Dedifferentiated amniotic fluid mesenchymal stem cell (primary cell): ENCODE results near the gene PDILT.

ENCODE experiments used
- DNase-seq: peaks from one replicate; pipeline ENCODE4 v3.0.0-alpha.2; 2016; ENCODE audit errors: extremely low spot score

The PDILT gene

GRCh38 chr16:20402651-20403050, 1.9 kb downstream of the PDILT start:
- no peak for DNase-seq

- DNase-seq = no peak
These were observed 3.0 kb downstream of the PDILT start for GRCh38 chr16:20401475-20402016.

DNA sequence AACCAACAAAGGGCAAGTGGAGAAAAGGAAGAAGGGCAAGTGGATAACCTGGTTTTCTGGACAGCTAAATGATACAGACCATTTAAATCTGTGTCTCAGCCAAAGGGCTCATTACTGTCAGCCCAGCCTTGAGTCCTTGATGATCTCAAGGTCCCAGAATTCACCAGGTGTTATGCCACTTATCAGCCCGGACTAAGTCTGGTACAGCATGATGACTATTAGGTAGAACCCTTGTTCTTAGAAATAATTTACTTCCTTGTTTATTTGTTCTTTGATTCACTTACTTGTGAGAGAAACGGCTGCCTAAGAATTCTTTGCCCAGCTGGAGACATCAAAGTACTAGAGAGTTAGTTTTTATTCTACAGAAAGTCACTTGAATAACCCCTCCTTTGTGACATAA, 3.5 kb downstream of the PDILT start:
- DNase-seq = no peak

DNA sequence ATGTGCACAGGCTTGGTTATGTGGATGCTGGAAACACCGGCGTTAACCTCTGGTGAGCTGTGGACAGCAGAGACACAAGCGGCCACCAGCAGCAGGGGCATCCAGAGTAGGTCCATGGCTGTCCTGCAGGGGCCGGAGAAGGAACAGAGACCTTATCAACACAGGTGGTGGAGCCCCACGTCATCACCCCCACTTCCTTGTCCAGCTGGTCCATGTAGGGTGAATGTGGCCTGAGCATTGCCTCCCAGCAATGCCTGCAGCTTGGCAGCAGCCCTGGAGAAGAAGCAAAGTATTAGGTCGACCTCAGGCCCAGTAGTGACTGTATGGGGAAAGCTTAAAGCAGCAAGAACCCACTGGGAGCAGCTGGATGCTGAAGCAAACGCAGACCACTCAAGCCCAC, 5.4 kb downstream of the PDILT start:
- DNase-seq = no peak

DNA sequence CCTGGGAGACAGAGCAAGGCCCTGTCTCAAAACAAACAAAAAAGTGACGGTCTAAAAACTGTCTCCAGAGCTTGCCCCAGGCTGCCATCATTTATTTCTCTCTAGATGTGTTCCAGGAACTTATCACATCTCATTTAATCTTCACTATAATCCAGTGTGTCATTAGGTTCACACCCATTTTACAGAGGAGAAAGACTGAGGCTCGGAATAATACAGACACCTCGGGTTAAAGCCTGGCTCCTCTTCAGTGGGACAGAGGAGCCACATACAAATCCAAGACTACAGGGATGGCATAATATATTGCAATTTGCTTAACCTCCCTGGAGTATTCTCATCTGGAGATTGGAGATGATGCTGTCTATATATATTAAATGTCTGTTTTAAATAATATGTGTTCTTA, 5.9 kb downstream of the PDILT start:
- DNase-seq = no peak

DNA sequence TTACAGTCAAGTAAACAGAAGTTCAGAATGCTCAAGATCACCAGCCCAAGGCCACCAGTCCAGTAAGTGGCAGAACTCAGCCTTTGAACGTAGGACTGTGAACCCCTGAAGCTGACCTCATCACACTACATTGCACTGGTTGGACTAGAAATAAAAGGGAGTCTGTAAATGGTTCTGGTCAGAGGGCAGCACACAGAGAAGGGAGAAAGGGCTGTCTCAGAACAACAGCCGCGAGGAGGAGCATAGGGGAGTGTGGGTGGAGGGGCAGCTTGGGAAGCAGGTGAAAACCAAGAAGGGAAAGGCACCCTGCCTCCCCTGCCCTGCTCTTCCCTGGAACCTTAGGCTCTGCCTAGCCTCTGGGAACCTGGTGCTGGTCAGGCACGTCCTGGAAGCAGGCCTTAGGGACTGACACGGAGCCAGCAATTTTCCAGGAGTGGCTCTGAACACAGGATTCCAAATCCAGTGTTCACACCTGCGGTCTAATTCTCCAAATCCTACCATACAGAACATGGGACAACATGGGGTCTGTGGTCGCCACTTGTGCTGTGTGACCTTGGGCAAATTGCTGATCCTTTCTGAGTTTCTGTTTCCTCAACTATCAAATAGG, 7.0 kb downstream of the PDILT start:
- no peak for DNase-seq

DNA sequence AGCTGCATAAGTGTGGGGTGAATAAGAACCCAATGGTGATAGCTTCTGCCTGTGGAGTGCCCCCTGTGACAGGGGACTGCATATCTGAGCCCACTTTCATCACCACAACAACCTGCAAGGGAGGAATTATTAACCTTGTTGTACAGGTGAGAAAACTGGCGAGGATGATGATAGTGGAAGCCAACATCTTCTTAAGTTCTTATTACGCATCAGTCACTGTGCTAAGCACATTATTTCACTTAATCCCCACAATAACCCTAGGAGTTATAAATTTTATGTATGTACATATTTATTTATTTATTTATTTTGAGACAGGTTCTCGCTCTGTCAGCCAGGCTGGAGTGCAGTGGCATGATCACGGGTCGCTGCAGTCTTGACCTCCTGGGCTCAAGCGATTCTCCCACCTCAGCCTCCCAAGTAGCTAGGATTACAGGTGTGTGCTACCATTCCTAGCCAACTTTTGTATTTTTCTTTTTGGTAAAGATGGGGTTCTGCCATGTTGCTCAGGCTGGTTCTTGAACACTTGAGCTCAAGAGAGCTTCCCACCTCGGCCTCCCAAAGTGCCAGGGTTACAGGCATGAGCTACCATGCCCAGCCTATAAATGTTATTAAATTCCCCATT, 7.6 kb downstream of the PDILT start:
- no peak for DNase-seq

GRCh38 chr16:20395946-20396345, 8.6 kb downstream of the PDILT start:
- DNase-seq = no peak

GRCh38 chr16:20393801-20394577, 10.5 kb downstream of the PDILT start:
- DNase-seq = no peak

GRCh38 chr16:20391045-20391444, 13.5 kb downstream of the PDILT start:
- no peak for DNase-seq

GRCh38 chr16:20388854-20389253, 15.7 kb downstream of the PDILT start:
- no peak for DNase-seq

DNA sequence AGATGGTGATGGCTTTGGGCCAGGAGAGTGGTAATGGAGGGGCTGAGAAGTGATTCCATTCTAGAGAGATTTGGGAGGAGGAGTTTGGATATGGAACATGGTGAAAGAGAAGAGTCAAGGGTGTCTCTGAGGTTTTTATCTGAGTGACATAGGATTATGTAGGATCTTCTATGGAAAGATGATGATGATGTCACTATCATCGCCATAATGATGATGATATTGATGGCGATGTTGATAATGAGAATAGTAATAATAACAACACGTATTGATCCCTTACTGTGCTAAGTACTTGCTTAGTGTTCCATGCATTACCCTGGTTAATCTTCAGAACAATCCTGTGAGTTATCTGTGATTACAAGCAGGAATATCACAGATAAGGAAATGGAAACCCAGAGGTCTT, 16.6 kb downstream of the PDILT start:
- DNase-seq = no peak

DNA sequence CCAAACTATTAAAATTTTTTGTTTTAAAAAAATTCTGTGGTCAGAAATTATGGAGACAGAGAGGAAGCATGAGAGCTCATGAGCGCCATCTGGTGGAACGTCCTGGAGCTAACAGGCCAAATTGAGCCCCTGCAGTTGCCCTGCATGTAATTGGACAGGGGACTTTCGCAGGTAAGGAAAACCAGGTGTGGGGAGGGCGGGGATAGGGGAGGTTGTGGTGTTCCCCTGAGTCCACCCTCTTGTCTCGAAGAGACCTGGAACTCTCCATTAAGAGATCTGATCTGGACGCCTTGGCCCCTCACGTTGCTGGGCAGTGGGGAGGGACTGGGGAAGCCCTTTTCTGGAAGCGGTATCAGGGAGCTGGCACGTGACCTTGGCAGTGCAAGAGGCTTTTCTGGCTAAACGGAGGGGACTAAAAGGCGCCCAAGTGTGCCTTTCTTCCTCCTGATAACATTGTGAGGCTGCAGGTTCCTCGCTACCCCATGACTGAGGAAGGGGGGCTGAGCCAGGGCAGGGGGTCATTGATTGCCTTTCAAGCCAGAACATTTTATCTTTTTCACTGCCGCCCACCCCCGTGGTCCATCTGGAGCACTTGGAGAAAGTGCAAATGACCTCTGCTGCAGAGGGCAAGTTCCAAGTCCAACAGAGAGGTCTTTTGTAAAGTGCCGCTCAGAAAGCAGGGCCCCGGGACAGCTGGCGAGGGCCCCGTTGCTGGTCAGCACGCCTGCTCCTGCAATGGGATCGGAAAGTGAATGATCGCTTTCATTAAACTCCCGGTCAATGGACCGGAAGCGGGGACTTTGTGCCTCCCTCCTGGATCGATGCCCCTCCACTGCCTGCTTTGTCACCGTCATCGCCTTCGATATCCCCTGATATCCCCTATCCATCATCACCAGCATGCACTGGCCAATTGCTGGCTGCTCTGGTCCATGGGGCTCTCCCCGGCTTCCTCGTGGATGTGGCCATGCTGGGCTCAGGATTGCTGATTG, 18.4 kb downstream of the PDILT start:
- DNase-seq = peak; percentile 45

DNA sequence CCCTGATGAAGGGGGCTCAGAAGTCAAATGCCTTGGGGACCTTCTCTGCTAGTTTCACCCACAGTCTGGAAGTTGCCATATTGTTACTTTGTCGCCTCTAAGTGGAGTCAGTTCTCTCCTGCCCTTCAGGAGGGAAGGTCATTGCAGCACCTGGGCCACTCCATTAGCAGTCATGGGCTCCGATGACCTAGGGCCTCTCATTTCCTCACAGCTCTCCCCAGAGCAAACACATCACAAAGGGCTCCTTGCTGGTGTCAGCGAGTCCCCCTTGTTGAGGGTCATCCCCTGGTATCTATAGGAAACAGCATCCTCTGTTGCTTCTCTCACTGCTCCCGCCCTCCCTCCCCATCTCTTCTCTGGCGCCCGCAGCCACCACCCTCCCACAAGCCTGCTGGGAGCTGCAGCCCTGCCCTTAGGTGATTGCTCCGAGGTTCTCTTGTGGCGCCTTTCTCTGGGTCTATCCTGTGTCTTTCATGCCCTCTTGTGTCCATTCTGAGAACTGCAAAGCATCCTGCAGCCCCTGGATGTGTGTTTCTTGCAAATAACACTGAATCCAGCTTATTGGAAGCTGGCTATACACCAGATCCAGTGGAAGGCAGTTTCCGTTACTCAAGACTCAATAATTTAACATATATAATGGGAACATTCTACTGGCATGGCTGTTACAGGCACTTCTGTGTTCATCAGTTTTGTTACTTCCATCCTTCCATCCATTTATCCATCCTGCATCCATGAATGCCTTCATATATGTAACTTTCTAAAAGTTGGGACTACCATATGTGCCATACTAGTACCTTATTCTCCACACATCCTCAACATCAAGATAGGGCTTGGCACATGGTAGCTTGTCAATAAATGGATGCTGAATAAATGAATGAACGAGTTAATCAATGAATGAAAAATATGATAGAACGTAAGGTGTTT, 21.2 kb downstream of the PDILT start:
- DNase-seq = peak; percentile 42

DNA sequence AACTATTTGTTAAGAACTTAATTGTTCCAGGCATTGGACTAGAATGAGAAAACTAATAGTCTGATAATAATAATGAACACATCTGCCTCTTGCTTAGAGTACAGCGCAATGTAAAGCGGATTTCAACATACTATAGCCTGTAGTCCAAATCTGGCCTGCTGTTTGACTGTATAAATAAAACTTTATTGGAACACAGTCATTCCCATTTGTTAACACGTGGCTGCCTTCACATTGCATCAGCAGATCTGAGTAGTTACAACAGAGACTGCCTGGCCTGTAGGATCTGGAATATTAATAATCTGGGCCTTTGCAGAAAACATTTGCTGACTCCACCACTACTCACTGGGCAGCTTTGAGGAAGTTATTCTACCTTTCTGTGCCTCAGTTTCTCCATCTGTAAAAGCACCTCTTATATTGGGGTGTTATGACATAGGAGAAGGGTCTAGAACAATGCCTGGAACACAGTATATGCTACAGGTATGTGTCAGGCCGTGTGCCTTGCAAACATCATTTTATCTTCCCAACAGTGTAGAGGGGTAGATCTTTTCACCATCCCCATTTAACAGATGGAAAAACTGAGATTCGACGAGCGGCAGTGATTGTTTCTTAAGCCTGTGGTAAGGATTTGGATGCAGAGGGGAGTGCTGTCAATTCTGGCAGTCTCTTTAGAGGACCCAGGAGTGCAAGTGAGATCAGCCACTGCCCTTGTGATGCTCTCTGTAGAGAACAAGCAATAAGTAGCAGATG, 22.2 kb downstream of the PDILT start:
- DNase-seq = no peak

- DNase-seq = no peak
These were observed 23.8 kb downstream of the PDILT start for GRCh38 chr16:20380782-20381181.

- no peak for DNase-seq
These were observed 27.4 kb downstream of the PDILT start for GRCh38 chr16:20377181-20377580.

- no peak for DNase-seq
These were observed 31.8 kb downstream of the PDILT start for GRCh38 chr16:20372701-20373100.

GRCh38 chr16:20369452-20370054, 35.0 kb downstream of the PDILT start:
- DNase-seq = no peak
